Mammary epithelial cell (primary cell): Measurements from ENCODE around the gene CA10.

Source experiments
- EZH2 ChIP-seq: IDR thresholded peaks from 2 replicates; pipeline ENCODE4 v1.6.1; 2012; ENCODE audit warnings: low read length, inconsistent platforms, borderline replicate concordance
- TF ChIP-seq, protein P1 (sequence below), 2 donors: IDR thresholded peaks in 1 of 2; conservative IDR thresholded peaks in 1 of 2; 2 replicates each; pipeline ENCODE4 v1.5.1; 2011 to 2012; ENCODE audit warnings: inconsistent platforms in 2 of 2, low read length in 2 of 2, mild to moderate bottlenecking in 2 of 2, control low read depth in 1 of 2, low read depth in 1 of 2; ENCODE audit not compliant: insufficient read depth in 1 of 2; ENCODE audit errors: extremely low read depth in 1 of 2

DNA sequence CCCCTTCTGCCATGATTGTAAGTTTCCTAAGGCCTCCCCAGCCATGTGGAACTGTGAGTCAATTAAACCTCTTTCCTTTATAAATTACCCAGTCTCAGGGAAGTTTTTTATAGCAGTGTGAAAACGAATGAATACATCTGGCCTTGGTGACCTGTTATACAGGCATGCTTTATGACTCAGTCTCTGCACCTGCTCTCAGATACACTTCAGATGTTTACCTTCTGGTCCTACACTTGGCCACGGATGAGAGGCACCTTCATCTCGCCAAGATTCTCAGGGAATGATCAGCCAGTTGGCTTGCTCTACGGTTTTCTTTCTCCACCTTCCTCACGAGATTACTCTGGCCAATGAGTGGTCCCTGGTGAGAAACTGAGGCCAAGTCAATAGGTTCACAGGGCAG lies 304.7 kb downstream of the CA10 start:
- TF ChIP-seq, protein P1, sequence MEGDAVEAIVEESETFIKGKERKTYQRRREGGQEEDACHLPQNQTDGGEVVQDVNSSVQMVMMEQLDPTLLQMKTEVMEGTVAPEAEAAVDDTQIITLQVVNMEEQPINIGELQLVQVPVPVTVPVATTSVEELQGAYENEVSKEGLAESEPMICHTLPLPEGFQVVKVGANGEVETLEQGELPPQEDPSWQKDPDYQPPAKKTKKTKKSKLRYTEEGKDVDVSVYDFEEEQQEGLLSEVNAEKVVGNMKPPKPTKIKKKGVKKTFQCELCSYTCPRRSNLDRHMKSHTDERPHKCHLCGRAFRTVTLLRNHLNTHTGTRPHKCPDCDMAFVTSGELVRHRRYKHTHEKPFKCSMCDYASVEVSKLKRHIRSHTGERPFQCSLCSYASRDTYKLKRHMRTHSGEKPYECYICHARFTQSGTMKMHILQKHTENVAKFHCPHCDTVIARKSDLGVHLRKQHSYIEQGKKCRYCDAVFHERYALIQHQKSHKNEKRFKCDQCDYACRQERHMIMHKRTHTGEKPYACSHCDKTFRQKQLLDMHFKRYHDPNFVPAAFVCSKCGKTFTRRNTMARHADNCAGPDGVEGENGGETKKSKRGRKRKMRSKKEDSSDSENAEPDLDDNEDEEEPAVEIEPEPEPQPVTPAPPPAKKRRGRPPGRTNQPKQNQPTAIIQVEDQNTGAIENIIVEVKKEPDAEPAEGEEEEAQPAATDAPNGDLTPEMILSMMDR (conservative IDR thresholded peaks at IDR 0.05 in 1 of 2, IDR thresholded peaks at IDR 0.05 in 1 of 2; ENCODE audit: extremely low read depth in 1 of 2, insufficient read depth in 1 of 2, low read depth in 1 of 2, low read length in 2 of 2) = no peak
- no peak for TF ChIP-seq EZH2
